ENCODE measurements around the gene SUCO. TPM values are rescaled to one million over a fixed set of nuclear protein-coding genes. Genes with fewer than 3 reads are reported as not detected.
"Not testable (repeated sequence)": the region's sequence is repeated elsewhere in the genome, so short reads cannot be mapped to it uniquely, and the experiment has no call there.

SUCO gene
- total RNA-seq, 4 donors from 2014 or later: 15.5 to 41.6 (median 25.1) TPM

DNA sequence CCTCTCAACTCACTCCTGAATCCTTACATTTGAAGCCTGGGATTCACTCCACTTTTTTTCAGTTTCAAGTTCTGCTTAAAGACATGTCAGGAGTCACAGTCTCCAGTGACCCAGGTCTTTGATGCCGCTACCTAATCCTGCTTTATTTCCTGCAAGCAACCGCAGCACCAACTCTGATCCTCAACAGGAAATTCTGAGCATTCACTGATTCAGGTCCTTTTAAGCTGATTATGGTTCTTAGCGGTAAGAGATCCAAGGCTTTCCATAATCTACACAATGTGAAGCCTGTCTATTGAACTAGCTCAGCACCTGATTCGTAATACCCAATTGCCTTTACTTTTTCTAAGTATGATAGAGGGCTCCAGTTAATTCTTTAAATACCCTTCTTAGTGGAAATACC is 45.4 kb upstream of the SUCO start:
- Histone ChIP-seq H3K4me3 (no peak overlapping the region), H3K27ac (no peak overlapping the region), H3K27me3 (peaks cover 4% of the 10 kb centered on the region), H3K36me3 (no peaks in the 10 kb centered on the region), H3K9me3 (no peaks in the 10 kb centered on the region), H3K4me1 (no peaks in the 10 kb centered on the region)
- ATAC-seq: no peak
- 83 to 95% methylated on average over 4 of the region's 4 CpGs for WGBS, 2 donors (ENCODE audit: low coverage in 1 of 2)
- no peak for TF ChIP-seq EP300 (IDR thresholded peaks at IDR 0.05)
- TF ChIP-seq, protein P1, sequence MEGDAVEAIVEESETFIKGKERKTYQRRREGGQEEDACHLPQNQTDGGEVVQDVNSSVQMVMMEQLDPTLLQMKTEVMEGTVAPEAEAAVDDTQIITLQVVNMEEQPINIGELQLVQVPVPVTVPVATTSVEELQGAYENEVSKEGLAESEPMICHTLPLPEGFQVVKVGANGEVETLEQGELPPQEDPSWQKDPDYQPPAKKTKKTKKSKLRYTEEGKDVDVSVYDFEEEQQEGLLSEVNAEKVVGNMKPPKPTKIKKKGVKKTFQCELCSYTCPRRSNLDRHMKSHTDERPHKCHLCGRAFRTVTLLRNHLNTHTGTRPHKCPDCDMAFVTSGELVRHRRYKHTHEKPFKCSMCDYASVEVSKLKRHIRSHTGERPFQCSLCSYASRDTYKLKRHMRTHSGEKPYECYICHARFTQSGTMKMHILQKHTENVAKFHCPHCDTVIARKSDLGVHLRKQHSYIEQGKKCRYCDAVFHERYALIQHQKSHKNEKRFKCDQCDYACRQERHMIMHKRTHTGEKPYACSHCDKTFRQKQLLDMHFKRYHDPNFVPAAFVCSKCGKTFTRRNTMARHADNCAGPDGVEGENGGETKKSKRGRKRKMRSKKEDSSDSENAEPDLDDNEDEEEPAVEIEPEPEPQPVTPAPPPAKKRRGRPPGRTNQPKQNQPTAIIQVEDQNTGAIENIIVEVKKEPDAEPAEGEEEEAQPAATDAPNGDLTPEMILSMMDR (IDR thresholded peaks at IDR 0.05): no peak
- no peak for TF ChIP-seq POLR2AphosphoS5 (IDR thresholded peaks at IDR 0.05)
- no peak for TF ChIP-seq POLR2A (IDR thresholded peaks at IDR 0.05)

DNA sequence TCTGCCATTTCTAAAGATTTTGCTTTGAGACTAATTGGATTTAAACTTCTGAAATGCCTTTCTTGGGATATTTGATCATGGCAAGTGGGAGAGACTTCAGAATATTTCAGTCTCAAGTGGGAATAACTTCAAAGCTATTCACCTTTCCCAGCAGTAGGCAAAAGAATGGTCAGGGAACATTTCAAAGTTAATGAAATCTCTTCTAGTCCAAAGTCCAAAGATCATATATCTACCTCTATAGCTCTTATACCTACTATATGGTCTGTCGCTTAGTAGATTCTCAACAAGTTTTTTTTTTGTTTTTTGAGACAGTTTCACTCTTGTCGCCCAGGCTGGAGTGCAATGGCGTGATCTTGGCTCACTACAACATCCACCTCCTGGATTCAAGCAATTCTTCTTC is 44.6 kb upstream of the SUCO start:
- 85 to 95% methylated on average over 3 of the region's 3 CpGs for WGBS, 2 donors (ENCODE audit: low coverage in 1 of 2)
- Histone ChIP-seq H3K9me3 (no peaks in the 10 kb centered on the region), H3K4me1 (no peaks in the 10 kb centered on the region), H3K27me3 (peaks cover 4% of the 10 kb centered on the region), H3K4me3 (no peak overlapping the region), H3K27ac (no peak overlapping the region), H3K36me3 (no peaks in the 10 kb centered on the region)
- TF ChIP-seq POLR2A (IDR thresholded peaks at IDR 0.05) (no peak), EP300 (IDR thresholded peaks at IDR 0.05) (no peak), POLR2AphosphoS5 (IDR thresholded peaks at IDR 0.05) (no peak)
- TF ChIP-seq, protein P1 (IDR thresholded peaks at IDR 0.05): no peak
- ATAC-seq: no peak

DNA sequence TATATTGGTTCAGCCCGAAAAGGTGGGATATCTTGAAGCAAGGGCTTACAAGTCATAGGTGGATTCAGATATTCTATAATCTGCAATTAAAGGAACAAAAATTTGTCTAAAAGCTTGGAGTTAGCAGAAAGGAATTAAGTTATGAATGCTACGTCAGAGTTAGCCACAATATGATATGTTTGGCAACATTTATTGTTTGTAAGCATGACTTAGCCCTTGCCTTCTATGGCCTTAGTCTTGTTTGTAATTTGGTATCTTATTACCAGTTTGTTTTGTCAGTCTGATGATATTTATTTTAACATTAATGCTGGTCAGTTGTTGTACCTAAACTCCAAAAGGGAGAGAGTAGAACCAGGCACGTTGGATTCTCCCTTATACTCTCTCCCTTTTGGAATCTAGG is 43.1 kb upstream of the SUCO start:
- TF ChIP-seq, protein P1 (IDR thresholded peaks at IDR 0.05): no peak
- TF ChIP-seq POLR2A (IDR thresholded peaks at IDR 0.05) (no peak), POLR2AphosphoS5 (IDR thresholded peaks at IDR 0.05) (no peak), EP300 (IDR thresholded peaks at IDR 0.05) (no peak)
- no peak for ATAC-seq
- Histone ChIP-seq H3K36me3 (no peaks in the 10 kb centered on the region), H3K4me1 (no peaks in the 10 kb centered on the region), H3K27ac (no peak overlapping the region), H3K4me3 (no peak overlapping the region), H3K27me3 (peaks cover 4% of the 10 kb centered on the region), H3K9me3 (no peaks in the 10 kb centered on the region)
- 74 to 86% methylated on average over 3 of the region's 3 CpGs for WGBS, 2 donors (ENCODE audit: low coverage in 1 of 2)

DNA sequence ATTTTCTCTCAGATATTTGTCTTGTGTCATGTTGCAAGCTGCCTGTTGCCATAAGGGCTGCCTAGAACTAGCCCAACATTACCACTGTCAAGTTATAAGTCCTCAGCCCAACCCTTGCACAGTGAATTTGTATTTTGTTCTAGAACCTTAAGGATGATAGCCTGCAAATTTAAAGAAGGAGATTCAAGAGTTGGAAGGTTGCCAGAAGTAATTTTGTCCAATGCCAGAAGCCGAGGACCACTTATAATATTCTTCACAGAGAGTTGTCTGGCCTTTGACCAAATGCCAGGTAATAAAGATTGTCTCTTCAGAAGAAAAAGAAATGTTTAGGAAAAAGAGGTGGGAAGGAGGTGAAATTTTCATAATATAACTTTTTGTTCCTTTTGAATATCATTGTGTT is 40.5 kb upstream of the SUCO start:
- Histone ChIP-seq H3K9me3 (no peaks in the 10 kb centered on the region), H3K4me1 (peaks cover 0 to 12% (median 0%) of the 10 kb centered on the region in 3 donors), H3K36me3 (no peaks in the 10 kb centered on the region), H3K27ac (no peak overlapping the region), H3K4me3 (no peak overlapping the region), H3K27me3 (peaks cover 4% of the 10 kb centered on the region)
- ATAC-seq: no peak
- 71 to 75% methylated on average over 1 of the region's 1 CpG for WGBS, 2 donors (ENCODE audit: low coverage in 1 of 2)
- no peak for TF ChIP-seq POLR2AphosphoS5 (IDR thresholded peaks at IDR 0.05)
- TF ChIP-seq, protein P1 (IDR thresholded peaks at IDR 0.05): no peak

DNA sequence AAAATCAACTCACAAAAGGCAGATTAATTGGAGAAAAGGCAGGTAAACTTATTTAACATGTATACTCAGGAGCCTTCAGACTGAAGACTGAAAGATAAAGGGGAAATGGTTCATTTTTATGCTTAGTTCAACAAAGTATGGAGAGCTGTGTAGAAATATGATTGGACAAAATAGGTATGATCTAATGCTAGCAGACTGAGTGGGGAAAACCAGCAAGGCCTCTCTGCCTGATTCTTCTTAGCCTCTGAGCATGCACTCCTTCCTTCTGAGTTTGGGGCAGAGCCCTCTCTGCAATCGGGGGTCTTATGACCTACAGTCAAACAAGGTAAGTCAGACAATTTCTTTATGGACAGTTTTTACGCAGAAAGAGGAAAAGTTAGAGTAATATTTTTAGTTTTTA is 38.8 kb upstream of the SUCO start:
- 88 to 100% methylated on average over 1 to 2 of the region's 2 CpGs for WGBS, 2 donors (ENCODE audit: low coverage in 1 of 2)
- Histone ChIP-seq H3K4me1 (peaks cover 0 to 19% (median 0%) of the 10 kb centered on the region in 3 donors), H3K9me3 (no peaks in the 10 kb centered on the region), H3K27ac (no peak overlapping the region), H3K27me3 (peaks cover 4% of the 10 kb centered on the region), H3K36me3 (no peaks in the 10 kb centered on the region), H3K4me3 (no peak overlapping the region)
- ATAC-seq: no peak
- no peak for TF ChIP-seq POLR2AphosphoS5 (IDR thresholded peaks at IDR 0.05)
- no peak for TF ChIP-seq POLR2A (IDR thresholded peaks at IDR 0.05)

DNA sequence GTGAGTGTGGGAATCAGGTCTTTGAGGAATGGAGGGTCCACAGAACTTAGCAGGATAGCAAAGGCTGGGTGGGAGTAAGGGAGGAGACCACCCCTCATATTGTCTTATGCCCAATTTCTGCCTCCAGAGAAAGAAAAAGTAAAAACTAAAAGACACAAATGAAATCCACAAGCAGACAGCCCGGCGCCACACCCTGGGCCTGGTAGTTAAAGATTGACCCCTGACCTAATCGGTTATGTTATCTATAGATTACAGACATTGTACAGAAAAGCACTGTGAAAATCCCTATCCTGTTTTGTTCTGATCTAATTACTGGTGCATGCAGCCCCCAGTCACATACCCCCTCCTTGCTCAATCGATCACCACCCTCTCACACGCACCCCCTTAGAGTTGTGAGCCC is 36.8 kb upstream of the SUCO start:
- not testable (repeated sequence) for H3K9me3 ChIP-seq, H3K4me3 ChIP-seq, H3K36me3 ChIP-seq, H3K27me3 ChIP-seq, ATAC-seq, H3K27ac ChIP-seq
- peaks cover 0 to 19% (median 0%) of the 10 kb centered on the region in 3 donors for H3K4me1 ChIP-seq
- WGBS, 2 donors (ENCODE audit: low coverage in 1 of 2): 78 to 87% methylated on average over 4 of the region's 5 CpGs

Measured in gastroesophageal sphincter (tissue), 4 donors.